HL-60/S4 treated with phorbol 12-myristate 13-acetate at 8.2 ng/mL for 4 days and 3 days (cell line): ENCODE data around the gene MPPE1.
"Not testable (repeated sequence)": the region's sequence is repeated elsewhere in the genome, so short reads cannot be mapped to it uniquely, and the experiment has no call there.

Experiments used
- in situ Hi-C: fragments of 300-500 bp; cut with MboI; formaldehyde crosslinking; loops from 2 replicates; pipeline ENCODE4 v1.15.0; 2022; ENCODE audit warnings: low sequenced_read_pairs

Gene MPPE1

DNA sequence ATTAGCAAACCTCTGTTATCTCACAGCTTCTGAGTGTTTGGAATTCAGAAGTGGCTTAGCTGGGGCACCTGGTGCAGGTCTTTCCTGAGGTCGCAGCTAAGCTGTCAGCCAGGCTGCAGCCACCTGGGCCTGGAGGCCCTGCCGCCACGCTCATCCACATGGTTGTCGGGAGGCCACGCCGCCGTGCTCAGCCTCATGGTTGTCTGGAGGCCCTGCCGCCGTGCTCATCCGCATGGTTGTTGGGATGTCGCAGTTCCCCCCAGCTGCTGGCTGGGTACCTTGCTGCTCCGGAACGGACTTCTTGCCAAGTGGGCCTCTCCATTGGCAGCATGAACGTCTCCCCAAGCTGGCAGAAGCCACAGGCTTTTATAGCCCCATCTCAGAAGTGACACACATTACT, 24.3 kb upstream of the MPPE1 start:
- in situ Hi-C loops = loop anchor here (10.0 to 25.0 kb wide), 2 partner anchors 62 to 195 kb away; no protein-coding TSS in a partner anchor

DNA sequence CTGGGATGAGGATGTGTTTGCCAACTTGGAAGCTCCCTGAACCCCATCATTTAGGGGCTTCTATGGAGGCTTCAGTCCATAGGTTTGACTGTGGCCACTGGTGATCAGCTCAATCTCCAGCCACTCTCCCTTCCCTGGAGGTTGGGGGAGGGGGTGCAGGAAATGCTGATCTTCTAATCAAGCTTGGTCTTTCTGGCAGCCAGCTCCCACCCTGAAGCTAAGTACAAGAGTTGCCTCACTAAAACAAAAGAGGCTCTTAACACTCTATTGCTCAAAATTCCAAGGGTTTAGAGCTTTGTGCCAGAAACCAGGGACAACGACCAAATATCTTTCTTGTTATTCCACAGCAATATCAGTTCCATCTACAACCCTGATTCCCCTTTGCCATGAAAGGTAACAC, 19.4 kb upstream of the MPPE1 start:
- in situ Hi-C loops = loop anchor here (25.0 kb wide), 1 partner anchor 190 kb away; no protein-coding TSS in a partner anchor

DNA sequence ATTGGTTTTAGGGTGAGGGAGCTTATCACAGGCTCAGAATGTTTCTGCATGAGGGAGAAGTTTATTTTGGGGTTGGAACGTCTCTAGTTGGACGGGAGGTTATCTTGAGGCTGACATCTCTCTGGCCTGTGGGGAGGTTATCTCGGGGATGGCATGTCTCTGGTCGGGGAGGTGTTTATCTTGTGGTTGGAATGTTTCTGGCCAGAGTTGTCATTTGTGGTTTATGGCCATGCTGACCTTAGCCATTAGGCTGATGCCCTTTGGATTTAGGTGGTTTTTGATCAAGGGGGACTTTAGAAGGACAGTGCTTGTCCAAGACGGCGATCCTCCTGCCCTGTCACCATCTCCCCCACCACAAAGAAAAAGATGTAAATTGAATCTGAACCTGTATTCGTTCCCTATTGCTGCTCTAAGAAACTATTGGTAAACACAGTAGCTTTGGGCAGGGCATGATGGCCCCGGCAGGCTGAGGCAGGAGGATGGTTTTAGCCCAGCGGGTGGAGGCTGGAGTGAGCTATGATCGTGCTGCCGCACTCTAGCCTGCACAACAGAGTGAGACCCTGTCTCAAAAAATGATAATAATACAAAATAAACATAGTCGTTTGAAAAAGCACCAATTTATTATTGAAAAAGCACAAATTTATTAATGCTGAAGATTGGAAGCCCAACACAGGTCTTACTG, 17.8 kb upstream of the MPPE1 start:
- in situ Hi-C loops = loop anchor here (25.0 kb wide), 1 partner anchor 189 kb away; no protein-coding TSS in a partner anchor

DNA sequence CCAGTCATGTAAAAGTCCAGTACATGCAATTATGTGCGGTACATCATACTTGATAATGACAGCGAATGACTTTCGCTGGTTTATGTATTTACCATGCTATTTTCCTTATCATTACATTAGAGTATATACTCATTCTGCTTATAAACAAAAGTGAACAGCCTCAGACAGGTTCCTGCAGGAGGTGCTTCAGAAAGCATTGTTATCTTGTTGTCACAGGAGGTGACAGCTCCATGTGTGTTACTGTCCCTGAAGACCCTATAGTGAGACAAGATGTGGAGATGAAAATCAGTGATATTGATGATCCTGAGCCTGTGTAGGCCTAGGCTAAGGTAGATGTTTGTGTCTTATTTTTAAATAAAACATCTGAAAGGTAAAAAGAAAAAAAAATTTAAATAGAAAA, 15.3 kb upstream of the MPPE1 start:
- in situ Hi-C loops = loop anchor here (25.0 kb wide), 1 partner anchor 111 kb away; no protein-coding TSS in a partner anchor

DNA sequence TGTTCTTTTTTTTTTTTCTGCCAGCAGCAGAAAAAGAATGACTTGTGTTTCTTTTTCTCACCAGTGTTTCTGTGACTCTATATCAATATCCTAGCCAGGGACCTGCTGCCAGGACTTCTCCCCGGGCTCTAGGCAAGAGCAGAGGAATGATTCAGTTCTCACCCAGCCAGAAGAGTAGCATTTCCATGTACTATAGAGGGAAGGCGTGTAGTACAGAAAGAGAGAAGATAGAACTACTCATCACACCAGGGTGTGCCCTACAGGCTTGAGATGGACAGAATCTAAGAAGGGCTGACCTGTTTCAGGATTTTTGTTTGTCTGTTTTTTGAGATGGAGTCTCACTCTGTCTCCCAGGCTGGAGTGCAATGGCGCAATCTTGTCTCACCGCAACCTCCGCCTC, 11.4 kb upstream of the MPPE1 start:
- in situ Hi-C loops = loop anchor here (25.0 kb wide), 1 partner anchor 107 kb away; no protein-coding TSS in a partner anchor

DNA sequence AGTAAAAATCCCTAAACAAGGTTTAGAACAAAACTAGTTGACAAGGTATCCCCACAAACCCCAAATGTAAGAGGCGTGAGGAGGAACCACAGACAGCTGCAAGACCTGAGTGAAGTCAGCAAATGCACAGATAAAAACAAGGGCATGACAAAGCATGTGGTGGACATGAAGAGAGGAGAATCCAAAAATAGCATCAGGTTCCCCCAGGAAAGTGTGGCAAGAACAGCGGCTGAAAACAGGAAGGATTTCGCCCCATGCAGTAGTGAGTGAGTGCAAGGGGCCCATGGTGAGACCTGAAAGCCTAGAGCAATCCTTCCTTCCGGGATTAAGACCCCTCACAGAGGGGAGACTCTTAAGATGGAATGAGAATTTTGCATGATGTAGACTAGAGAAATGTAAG, 8.8 kb upstream of the MPPE1 start:
- in situ Hi-C loops = loop anchor here (25.0 kb wide), 1 partner anchor 105 kb away; no protein-coding TSS in a partner anchor

DNA sequence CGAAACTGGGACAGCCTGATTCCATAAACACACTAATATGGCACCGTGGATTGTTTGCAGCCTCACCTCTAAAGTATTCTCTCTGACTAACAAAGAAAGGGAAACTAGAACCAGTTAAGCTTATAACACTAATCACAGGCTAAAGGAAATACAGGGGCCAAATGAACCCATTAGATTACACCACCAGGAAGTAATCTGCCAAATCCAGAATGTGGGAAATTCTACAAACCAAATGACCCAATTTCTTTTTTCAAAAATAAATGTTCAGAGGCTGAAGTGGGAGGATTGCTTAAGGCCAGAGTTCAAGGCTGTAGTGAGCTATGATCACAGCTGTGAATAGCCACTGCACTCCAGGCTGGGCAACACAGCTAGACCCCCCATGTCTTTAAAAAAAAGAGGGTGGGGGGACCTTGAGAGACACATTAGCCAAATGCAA, 1.5 kb upstream of the MPPE1 start:
- in situ Hi-C loops = loop anchor here (25.0 kb wide), 1 partner anchor 97 kb away; no protein-coding TSS in a partner anchor

DNA sequence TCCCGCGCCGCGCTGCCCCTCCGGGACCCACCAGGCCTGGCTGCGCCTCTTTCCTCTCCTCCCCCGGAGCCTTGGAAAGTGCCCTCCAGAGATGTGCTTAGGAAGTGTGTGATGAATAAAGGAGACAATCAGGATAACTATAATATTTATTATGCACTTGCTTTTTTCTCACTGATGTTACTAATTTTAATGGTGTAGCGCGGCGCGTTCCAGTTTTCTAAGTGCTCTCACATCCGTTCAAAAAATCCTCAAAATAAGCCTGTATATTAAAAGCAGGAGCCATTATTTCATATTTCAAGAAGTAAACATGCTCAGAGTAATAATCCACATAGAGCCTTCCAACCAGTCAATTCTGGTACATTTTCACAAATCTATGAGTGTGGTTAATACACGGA, 941 bp upstream of the MPPE1 start:
- in situ Hi-C loops = loop anchor here (25.0 kb wide), 1 partner anchor 97 kb away; no protein-coding TSS in a partner anchor

DNA sequence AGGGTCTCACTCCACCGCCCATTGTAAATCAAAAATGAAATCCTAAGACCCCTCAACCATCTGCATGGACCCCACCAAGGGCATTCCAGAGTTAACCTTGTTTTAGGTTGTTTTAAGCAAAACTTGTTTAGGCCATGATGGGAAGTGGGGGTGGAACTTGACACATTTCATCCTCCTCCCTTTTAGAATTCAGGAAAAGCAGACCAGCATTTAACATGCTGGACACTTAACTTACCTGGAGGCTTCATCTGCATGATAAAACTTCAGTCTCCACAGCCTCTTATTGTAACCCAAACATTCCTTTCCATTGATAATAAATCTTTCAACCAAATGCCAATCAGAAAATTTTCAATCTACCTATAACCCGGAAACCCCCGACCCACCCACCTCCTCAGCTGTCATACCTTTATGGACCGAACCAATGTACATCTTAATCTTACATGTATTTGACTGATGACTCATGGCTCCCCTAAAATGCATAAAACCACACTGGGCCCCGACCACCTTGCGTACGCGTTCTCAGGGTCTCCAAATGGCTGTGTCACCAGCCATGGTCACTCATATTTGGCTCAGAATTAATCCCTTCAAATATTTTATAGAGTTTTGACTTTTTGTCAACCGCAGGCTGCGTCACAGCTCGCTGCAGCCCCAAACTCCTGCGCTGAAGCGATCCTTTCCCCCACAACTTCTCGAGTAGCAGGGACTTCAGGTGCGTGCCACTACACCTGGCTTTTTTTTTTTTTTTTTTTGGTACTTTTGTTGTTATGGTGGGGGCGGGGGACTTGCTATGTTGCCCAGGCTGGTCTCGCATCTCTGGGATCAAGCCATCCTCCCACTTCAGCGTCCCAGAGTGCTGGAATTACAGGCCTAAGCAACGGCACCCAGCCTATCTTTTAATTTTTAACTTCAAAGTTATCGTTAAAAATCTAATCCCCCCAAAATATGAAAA, 917 bp downstream of the MPPE1 start:
- in situ Hi-C loops = loop anchor here (25.0 kb wide), 1 partner anchor 95 kb away; no protein-coding TSS in a partner anchor

DNA sequence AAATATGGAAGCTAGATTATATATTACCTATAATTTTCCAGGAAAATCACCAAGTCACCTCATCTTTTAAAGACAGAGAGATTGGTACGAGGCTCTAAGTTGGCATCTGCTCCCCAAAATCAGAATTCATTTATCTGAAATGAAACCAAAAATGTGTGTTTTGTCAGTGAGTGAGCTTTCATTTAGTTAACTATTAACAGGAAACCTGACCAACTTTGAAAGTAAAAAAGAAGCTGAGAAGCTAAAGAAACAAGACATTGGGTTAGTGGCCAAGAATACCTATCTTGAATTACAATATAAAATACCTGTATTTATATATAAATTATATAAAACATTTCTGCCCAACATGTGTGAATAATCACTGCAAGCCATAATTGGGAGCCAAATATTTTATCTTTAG, 1.9 kb downstream of the MPPE1 start:
- in situ Hi-C loops = loop anchor here (25.0 kb wide), 1 partner anchor 94 kb away; no protein-coding TSS in a partner anchor

DNA sequence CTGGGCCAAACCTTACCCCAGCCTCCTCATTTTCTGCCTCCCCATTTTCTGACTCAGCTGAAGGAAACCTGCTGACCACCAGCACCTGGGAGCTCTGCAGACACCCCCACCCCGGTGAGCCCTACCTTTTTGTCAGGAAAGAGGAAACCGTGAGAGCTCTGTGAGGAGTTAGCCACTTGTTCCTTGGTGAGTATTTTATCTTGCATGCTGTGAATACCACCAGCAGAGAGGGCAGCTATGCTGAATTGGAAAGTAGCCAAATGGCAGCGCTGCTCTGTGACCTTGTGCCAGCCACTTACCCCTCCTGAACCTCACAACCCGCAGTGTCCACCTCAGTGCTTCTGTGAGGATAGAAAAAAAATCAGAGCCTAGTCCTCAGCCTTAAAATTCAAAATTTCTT, 2.5 kb downstream of the MPPE1 start:
- in situ Hi-C loops = loop anchor here (25.0 kb wide), 1 partner anchor 93 kb away; no protein-coding TSS in a partner anchor

DNA sequence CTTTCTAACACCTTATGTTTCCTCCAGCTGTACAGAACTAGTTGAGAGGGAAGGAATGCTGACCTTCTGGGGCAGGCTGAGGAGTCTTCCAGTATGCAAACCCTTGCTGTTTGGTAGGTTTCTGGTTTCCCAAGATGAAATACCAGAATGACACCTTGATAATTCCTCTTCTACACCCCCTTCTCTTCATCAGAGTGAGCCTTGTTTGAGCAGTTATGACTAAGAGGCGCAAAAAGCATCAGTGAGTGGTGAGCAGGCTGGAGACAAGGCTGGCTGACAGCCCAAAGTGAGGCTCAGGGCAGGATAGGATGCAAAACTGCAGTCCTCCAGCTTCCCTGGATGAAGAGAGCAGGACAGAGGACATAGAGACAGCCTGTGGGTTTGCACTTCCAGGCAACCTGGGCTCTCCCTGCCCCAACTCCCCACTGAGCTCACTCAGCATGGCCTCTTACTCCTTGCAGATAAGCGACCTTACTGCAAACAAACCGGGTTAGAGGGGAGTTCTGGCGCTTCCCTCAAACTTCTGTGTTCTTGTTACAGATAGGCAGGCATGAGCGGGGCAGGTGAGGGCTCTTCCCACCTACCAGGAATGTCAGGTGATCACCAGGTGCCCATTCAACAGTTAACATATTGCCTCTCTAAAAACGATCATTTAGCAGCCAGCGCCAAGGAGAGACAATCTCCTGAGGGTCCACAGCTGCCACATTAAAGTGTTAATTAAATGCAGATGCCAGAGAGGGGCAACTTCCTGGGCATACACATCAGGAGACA, 5.4 kb downstream of the MPPE1 start:
- in situ Hi-C loops = loop anchor here (25.0 kb wide), 1 partner anchor 90 kb away; no protein-coding TSS in a partner anchor

DNA sequence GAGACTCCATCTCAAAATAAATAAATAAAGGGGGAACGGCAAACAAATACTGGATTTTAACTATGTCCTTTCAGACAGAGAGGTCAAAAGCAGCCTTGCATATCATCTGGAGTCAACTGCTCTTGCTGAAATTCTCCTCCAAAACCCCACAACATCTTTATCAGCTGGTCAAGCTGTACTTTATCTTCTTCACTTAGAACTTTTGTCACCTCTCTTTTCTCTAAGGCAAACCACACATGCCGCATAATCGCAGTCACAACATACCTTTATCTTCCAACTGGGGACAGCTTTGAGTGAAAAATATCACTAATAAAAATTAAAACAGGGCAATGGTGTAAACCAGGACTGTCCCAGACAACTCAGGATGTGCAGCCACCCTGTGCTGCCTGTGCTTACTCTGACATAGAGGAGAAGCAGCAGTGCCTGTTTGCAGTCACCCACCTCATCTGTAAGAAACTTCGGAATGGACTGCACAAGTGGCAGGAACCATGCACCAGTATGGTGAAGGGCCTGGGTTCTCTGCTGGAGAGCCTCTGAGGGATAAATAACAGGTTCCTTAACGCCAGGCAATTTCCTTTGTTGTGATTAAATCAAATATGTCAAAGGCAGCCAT, 6.2 kb downstream of the MPPE1 start:
- in situ Hi-C loops = loop anchor here (25.0 kb wide), 1 partner anchor 90 kb away; no protein-coding TSS in a partner anchor

DNA sequence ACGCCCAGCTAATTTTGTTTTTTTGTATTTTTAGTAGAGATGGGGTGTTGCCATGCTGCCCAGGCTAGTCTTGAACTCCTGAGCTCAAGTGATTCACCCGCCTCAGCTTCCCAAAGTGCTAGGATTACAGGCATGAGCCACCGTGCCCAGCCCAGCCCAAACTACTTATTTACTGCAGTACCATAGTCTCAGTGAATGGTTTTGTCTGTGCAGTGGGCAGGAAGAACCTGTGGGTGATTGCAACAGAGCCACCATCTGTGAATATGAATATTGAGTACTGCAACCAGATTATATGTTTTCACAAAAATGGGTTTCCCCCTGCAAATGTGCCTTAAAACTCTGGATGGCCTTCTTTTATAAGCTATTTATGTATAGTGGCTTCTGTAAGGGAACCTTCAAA, 9.1 kb downstream of the MPPE1 start:
- in situ Hi-C loops = no loop called here

DNA sequence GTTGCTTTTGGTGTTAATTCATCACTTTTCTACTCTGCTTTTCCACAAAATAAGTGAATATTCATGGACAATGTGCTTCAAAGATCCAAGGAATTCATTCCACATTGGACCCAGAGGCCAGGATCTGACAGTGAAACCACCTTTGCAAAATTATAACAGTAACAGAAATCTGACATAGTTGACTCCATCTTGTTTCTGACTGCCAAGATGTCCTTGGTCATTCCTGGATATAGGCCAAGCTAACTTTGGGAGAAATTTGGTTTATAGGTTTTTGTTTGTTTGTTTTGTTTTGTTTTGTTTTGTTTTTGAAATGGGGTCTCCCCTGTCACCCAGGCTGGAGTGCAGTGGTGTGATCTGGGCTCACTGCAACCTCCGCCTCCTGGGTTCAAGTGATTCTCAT, 10.3 kb downstream of the MPPE1 start:
- in situ Hi-C loops = no loop called here

DNA sequence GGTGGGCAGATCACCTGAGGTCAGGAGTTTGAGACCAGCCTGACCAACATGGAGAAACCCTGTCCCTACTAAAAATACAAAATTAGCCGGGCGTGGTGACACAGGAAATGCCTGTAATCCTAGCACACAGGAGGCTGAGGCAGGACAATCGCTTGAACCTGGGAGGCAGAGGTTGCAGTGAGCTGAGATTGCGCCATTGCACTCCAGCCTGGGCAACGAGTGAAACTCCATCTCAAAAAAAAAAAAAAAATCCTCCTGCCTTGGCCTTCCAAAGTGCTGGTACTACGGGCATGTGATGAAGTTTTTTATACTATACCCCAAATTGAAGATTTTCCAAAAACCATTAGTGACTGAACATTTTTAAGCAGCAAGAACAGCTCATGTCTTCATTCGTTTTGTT, 15.7 kb downstream of the MPPE1 start:
- in situ Hi-C loops = not testable (repeated sequence)

DNA sequence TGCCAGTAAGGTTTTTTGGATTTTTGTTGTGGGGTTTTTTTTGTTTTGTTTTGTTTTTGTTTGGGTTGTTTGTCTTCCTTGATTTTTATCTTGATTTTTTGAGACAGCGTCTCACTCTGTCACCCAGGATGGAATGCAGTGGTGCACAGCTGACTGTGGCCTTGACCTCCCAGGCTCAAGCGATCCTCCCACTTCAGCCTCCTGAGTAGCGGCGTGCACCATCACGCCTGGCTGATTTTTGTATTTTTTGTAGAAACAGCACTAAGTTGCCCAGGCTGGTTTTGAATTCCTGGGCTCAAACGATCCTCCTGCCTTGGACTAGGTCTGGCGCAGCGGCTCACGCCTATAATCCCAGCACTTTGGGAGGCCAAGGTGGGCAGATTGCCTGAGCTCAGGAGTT, 16.4 kb downstream of the MPPE1 start:
- in situ Hi-C loops = no loop called here

DNA sequence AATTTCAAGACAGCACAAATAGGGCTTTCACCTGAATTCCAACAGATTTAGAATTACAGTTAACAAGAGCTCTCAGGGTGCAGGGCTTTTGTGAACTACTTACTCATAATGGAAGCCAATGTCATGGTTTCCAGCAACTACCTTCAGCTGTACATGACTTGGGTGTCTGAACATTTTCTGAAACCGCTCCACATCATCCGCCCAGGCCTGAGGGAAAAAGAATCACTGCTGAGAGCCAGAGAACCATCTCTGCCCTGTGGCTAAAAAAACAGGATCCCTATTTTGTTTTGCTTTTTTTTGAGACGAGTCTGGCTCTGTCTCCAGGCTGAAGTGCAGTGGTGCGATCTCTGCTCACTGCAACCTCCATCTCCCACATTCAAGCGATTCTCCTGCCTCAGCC, 18.8 kb downstream of the MPPE1 start:
- in situ Hi-C loops = no loop called here

DNA sequence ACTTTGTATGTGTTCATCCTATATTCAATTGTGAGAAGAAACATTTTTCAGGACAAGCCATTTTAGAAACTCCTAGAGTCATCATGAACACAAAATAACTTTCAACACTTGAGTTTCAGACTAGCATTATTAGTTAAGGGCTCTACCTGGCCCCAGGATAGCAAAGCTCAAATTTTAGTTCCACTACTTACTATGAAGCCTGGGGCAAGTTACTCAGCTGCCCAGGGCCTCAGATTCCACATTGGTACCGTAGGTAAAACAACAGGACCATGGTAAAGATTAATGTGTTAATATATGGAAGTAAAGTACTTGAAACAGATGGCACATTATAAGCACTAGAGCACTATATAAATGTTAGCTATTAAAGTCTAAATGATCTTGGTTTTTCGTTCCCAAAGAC, 19.4 kb downstream of the MPPE1 start:
- in situ Hi-C loops = no loop called here
